A375 (cell line): ENCODE measurements around the gene SLC37A2. TPM values are rescaled to one million over a fixed set of nuclear protein-coding genes. Genes with fewer than 3 reads are reported as not detected.

Source experiments
- total RNA-seq: library from RNA; depleted of rRNA; stranded (reverse); fragments of >200 nt; shearing (Covaris generic); gene quantifications from 2 replicates; pipeline ENCODE4 v1.2.3, GENCODE V29; 2014; rRNA removed

Gene SLC37A2
- 15.2 and 16.2 TPM in 2 replicates for total RNA-seq

GRCh38 chr11:125062931-125063428 is at the start of gene SLC37A2:
SLC37A2 (plus strand) TSS chr11:125063305; CDS start chr11:125063368, 63 bp downstream.

GRCh38 chr11:125111343-125112207 is 48.5 kb downstream of the SLC37A2 start, which contains the start of gene TMEM218:
TMEM218 (minus strand) TSS chr11:125111626; CDS start chr11:125102241, 9,385 bp downstream.

Other genes with a start within 250 kb of the SLC37A2 start
- 46.9 and 53.3 TPM in 2 replicates for gene ROBO3, start 197.9 kb upstream of the SLC37A2 start, total RNA-seq
- 9.1 and 16.4 TPM in 2 replicates for gene ROBO4, start 165.4 kb upstream of the SLC37A2 start, total RNA-seq
- not detected in 2 replicates for gene HEPN1, start 144.1 kb upstream of the SLC37A2 start, total RNA-seq
- gene HEPACAM, start 127.3 kb upstream of the SLC37A2 start, total RNA-seq = 0.05 and 0.15 TPM in 2 replicates
- 5.2 and 6.6 TPM in 2 replicates for gene CCDC15, start 109.1 kb upstream of the SLC37A2 start, total RNA-seq
- 20.7 and 21.2 TPM in 2 replicates for gene TMEM218, start 48.3 kb downstream of the SLC37A2 start, total RNA-seq
- 1.2 and 1.5 TPM in 2 replicates for gene PKNOX2, start 101.4 kb downstream of the SLC37A2 start, total RNA-seq